ENCODE data around the gene FGF10. TPM values are rescaled to one million over a fixed set of nuclear protein-coding genes. Genes with fewer than 3 reads are reported as not detected.

FGF10 gene
- total RNA-seq, 1 experiment from 2014 or later, result not detected

DNA sequence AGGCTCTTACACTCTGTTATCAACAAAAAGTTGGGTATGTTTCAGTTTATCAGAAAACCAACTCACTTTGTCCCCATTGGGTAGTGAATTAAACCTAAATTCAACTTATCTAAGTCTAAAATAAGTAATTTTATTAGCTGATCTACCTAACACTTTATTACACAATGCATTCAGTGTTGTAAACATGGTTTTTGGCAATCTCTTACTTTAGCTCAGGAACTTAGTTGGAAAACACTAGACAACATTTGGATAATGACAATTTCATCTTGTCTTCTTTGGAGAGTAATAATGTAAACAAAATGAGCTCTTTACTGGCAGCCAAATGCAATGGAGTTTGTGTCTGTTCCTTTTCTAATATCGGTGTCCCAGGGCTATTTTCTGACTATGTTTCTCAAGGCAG, 33.0 kb downstream of the FGF10 start:
- POLR2A ChIA-PET, result no interaction called here
- CTCF ChIA-PET, result no interaction called here
- in situ Hi-C loops (cut with HindIII; ENCODE audit: low pct_unique_long_range_greater_than_20kb, low sequenced_read_pairs), result no loop called here
- Histone ChIP-seq H3K36me3 (ENCODE audit: control insufficient read depth, insufficient read depth, low read length) (no peaks in the 10 kb centered on the region), H3K27ac (ENCODE audit: low read length) (no peak overlapping the region), H3K9me3 (ENCODE audit: control insufficient read depth, insufficient read depth, low read depth, low read length) (no peaks in the 10 kb centered on the region), H3K4me3 (ENCODE audit: low read depth in 2 of 2, low read length in 2 of 2) (no peak overlapping the region), H3K27me3 (ENCODE audit: control insufficient read depth, insufficient read depth, low read length) (no peaks in the 10 kb centered on the region), H3K4me1 (ENCODE audit: control insufficient read depth, insufficient read depth, low read length) (no peaks in the 10 kb centered on the region)
- intact Hi-C loops (cut with micrococcal nuclease; ENCODE audit: unreplicated experiment), result no loop called here
- no TSS peak for BruUV-seq (replicated peaks)
- DNase-seq (ENCODE audit: low read depth, low spot score) (no peak), ATAC-seq (no peak)
- TF ChIP-seq TCF7L2 (IDR thresholded peaks at IDR 0.05; ENCODE audit: low read depth, low read length), result no peak

DNA sequence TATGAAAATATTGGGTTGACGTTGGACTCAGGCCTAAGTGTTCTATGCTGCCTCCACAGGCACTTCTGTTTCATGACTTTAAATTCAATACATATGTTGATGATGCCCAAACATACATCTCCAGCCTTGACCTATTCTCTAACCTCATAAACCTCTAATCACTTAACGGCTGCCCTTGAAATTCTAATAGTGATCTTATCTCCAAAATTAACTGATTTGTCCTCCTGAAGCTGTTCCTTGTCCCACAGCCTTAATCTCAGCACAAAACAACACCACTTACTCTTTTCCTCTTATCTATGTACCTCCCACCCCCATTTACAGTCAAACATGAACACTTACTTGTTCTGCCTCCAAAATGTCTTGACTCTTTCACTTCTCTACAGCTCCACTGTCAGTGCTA, 43.3 kb downstream of the FGF10 start:
- in situ Hi-C loops (cut with HindIII; ENCODE audit: low pct_unique_long_range_greater_than_20kb, low sequenced_read_pairs), result no loop called here
- H3K9me3 ChIP-seq (ENCODE audit: control insufficient read depth, insufficient read depth, low read depth, low read length), result no peaks in the 10 kb centered on the region
- no peak for ATAC-seq
- BruUV-seq (replicated peaks), result no TSS peak
- no peak overlapping the region for H3K27ac ChIP-seq (ENCODE audit: low read length)
- H3K4me3 ChIP-seq (ENCODE audit: low read depth in 2 of 2, low read length in 2 of 2), result no peak overlapping the region
- intact Hi-C loops (cut with micrococcal nuclease; ENCODE audit: unreplicated experiment), result no loop called here
- TF ChIP-seq, protein P1, sequence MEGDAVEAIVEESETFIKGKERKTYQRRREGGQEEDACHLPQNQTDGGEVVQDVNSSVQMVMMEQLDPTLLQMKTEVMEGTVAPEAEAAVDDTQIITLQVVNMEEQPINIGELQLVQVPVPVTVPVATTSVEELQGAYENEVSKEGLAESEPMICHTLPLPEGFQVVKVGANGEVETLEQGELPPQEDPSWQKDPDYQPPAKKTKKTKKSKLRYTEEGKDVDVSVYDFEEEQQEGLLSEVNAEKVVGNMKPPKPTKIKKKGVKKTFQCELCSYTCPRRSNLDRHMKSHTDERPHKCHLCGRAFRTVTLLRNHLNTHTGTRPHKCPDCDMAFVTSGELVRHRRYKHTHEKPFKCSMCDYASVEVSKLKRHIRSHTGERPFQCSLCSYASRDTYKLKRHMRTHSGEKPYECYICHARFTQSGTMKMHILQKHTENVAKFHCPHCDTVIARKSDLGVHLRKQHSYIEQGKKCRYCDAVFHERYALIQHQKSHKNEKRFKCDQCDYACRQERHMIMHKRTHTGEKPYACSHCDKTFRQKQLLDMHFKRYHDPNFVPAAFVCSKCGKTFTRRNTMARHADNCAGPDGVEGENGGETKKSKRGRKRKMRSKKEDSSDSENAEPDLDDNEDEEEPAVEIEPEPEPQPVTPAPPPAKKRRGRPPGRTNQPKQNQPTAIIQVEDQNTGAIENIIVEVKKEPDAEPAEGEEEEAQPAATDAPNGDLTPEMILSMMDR (IDR thresholded peaks at IDR 0.05), result no peak
- TF ChIP-seq POLR2AphosphoS5 (IDR thresholded peaks at IDR 0.05; ENCODE audit: low read depth, low read length), result no peak
- TF ChIP-seq TCF7L2 (IDR thresholded peaks at IDR 0.05; ENCODE audit: low read depth, low read length), result no peak
- TF ChIP-seq SIN3A (IDR thresholded peaks at IDR 0.05; ENCODE audit: borderline replicate concordance, insufficient read depth, low read depth, low read length), result no peak
- TF ChIP-seq, protein P2, sequence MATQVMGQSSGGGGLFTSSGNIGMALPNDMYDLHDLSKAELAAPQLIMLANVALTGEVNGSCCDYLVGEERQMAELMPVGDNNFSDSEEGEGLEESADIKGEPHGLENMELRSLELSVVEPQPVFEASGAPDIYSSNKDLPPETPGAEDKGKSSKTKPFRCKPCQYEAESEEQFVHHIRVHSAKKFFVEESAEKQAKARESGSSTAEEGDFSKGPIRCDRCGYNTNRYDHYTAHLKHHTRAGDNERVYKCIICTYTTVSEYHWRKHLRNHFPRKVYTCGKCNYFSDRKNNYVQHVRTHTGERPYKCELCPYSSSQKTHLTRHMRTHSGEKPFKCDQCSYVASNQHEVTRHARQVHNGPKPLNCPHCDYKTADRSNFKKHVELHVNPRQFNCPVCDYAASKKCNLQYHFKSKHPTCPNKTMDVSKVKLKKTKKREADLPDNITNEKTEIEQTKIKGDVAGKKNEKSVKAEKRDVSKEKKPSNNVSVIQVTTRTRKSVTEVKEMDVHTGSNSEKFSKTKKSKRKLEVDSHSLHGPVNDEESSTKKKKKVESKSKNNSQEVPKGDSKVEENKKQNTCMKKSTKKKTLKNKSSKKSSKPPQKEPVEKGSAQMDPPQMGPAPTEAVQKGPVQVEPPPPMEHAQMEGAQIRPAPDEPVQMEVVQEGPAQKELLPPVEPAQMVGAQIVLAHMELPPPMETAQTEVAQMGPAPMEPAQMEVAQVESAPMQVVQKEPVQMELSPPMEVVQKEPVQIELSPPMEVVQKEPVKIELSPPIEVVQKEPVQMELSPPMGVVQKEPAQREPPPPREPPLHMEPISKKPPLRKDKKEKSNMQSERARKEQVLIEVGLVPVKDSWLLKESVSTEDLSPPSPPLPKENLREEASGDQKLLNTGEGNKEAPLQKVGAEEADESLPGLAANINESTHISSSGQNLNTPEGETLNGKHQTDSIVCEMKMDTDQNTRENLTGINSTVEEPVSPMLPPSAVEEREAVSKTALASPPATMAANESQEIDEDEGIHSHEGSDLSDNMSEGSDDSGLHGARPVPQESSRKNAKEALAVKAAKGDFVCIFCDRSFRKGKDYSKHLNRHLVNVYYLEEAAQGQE (IDR thresholded peaks at IDR 0.05; ENCODE audit: insufficient read depth in 1 of 2, low read depth in 2 of 2, low read length in 1 of 2), result no peak
- POLR2A ChIA-PET, result no interaction called here
- H3K36me3 ChIP-seq (ENCODE audit: control insufficient read depth, insufficient read depth, low read length), result no peaks in the 10 kb centered on the region
- no peaks in the 10 kb centered on the region for H3K27me3 ChIP-seq (ENCODE audit: control insufficient read depth, insufficient read depth, low read length)
- CTCF ChIA-PET, result no interaction called here
- no peak for DNase-seq (ENCODE audit: low read depth, low spot score)
- H3K4me1 ChIP-seq (ENCODE audit: control insufficient read depth, insufficient read depth, low read length), result no peaks in the 10 kb centered on the region

DNA sequence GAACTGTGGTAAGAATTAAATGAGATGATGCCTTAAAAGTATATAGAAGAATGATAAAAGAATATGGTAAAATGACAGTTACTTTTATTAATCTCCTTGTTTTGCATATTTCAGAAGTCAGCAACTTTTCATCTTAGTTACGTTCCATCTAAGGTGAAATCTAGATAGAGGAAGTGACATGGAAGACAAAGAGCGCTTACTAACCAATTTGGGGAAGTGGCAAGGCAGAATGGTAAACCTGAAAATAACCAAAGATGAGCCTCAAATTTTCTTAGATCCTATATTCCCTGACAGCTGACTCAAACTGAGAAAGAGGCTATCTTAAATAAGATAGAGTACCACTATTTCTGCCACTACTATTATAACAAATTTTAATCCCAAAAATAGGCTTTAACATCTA, 52.5 kb downstream of the FGF10 start:
- Histone ChIP-seq H3K4me1 (ENCODE audit: control insufficient read depth, insufficient read depth, low read length) (no peaks in the 10 kb centered on the region), H3K4me3 (ENCODE audit: low read depth in 2 of 2, low read length in 2 of 2) (no peak overlapping the region), H3K27ac (ENCODE audit: low read length) (no peak overlapping the region), H3K27me3 (ENCODE audit: control insufficient read depth, insufficient read depth, low read length) (no peaks in the 10 kb centered on the region), H3K36me3 (ENCODE audit: control insufficient read depth, insufficient read depth, low read length) (no peaks in the 10 kb centered on the region), H3K9me3 (ENCODE audit: control insufficient read depth, insufficient read depth, low read depth, low read length) (0 out of 2 replicates have a peak, but pooled peaks cover 2% of the 10 kb centered on the region)
- in situ Hi-C loops (cut with HindIII; ENCODE audit: low pct_unique_long_range_greater_than_20kb, low sequenced_read_pairs) (no loop called here), intact Hi-C loops (cut with micrococcal nuclease; ENCODE audit: unreplicated experiment) (loop anchor here (10.0 kb wide), 1 partner anchor 602 kb away; no protein-coding TSS in a partner anchor)
- ATAC-seq, result no peak
- BruUV-seq (replicated peaks), result no TSS peak
- DNase-seq (ENCODE audit: low read depth, low spot score), result no peak
- CTCF ChIA-PET, result no interaction called here
- TF ChIP-seq, protein P2 (IDR thresholded peaks at IDR 0.05; ENCODE audit: insufficient read depth in 1 of 2, low read depth in 2 of 2, low read length in 1 of 2), result no peak
- TF ChIP-seq, protein P1 (IDR thresholded peaks at IDR 0.05), result no peak
- TF ChIP-seq POLR2AphosphoS5 (IDR thresholded peaks at IDR 0.05; ENCODE audit: low read depth, low read length), result no peak
- TF ChIP-seq SIN3A (IDR thresholded peaks at IDR 0.05; ENCODE audit: borderline replicate concordance, insufficient read depth, low read depth, low read length), result no peak
- no peak for TF ChIP-seq TCF7L2 (IDR thresholded peaks at IDR 0.05; ENCODE audit: low read depth, low read length)
- POLR2A ChIA-PET, result no interaction called here

All from Panc1 (cell line).